ENCODE results near the gene SMAD2.
"Not testable (repeated sequence)": the region's sequence is repeated elsewhere in the genome, so short reads cannot be mapped to it uniquely, and the experiment has no call there.

SMAD2 gene

GRCh38 chr18:47964053-47964452 lies 33.6 kb upstream of the SMAD2 start:
- TF ChIP-seq CTCF (IDR thresholded peaks at IDR 0.05; ENCODE audit: insufficient read depth, low read length, poor library complexity, severe bottlenecking), result no peak
- Histone ChIP-seq H3K4me3 (replicated peaks; ENCODE audit: low read depth, low read length) (no peak overlapping the region), H3K27me3 (replicated peaks; ENCODE audit: control insufficient read depth, insufficient read depth, low read length) (no peaks in the 10 kb centered on the region), H3K36me3 (ENCODE audit: control insufficient read depth, insufficient read depth, low read length) (no peaks in the 10 kb centered on the region)
- DNase-seq (ENCODE audit: extremely low read depth, insufficient read length), result no peak

- H3K4me3 ChIP-seq (replicated peaks; ENCODE audit: low read depth, low read length); H3K27me3 ChIP-seq (replicated peaks; ENCODE audit: control insufficient read depth, insufficient read depth, low read length); H3K36me3 ChIP-seq (ENCODE audit: control insufficient read depth, insufficient read depth, low read length); DNase-seq (ENCODE audit: extremely low read depth, insufficient read length): not testable (repeated sequence)
These were observed 30.5 kb upstream of the SMAD2 start for GRCh38 chr18:47961003-47961402.

- no peaks in the 10 kb centered on the region for H3K36me3 ChIP-seq (ENCODE audit: control insufficient read depth, insufficient read depth, low read length)
- H3K27me3 ChIP-seq (replicated peaks; ENCODE audit: control insufficient read depth, insufficient read depth, low read length), result no peaks in the 10 kb centered on the region; the same call in 1 of the 2 replicates
- no peak for TF ChIP-seq CTCF (IDR thresholded peaks at IDR 0.05; ENCODE audit: insufficient read depth, low read length, poor library complexity, severe bottlenecking)
- no peak overlapping the region for H3K4me3 ChIP-seq (replicated peaks; ENCODE audit: low read depth, low read length)
- no peak for DNase-seq (ENCODE audit: extremely low read depth, insufficient read length)
These were observed 23.0 kb upstream of the SMAD2 start for GRCh38 chr18:47953471-47953931.

- H3K27me3 ChIP-seq (replicated peaks; ENCODE audit: control insufficient read depth, insufficient read depth, low read length), result no peaks in the 10 kb centered on the region
- DNase-seq (ENCODE audit: extremely low read depth, insufficient read length), result no peak
- no peak for TF ChIP-seq CTCF (IDR thresholded peaks at IDR 0.05; ENCODE audit: insufficient read depth, low read length, poor library complexity, severe bottlenecking)
- no peaks in the 10 kb centered on the region for H3K36me3 ChIP-seq (ENCODE audit: control insufficient read depth, insufficient read depth, low read length)
- no peak overlapping the region for H3K4me3 ChIP-seq (replicated peaks; ENCODE audit: low read depth, low read length)
These were observed 20.1 kb upstream of the SMAD2 start for GRCh38 chr18:47950511-47950910.

- H3K27me3 ChIP-seq (replicated peaks; ENCODE audit: control insufficient read depth, insufficient read depth, low read length), result no peaks in the 10 kb centered on the region
- no peak overlapping the region for H3K4me3 ChIP-seq (replicated peaks; ENCODE audit: low read depth, low read length)
- no peaks in the 10 kb centered on the region for H3K36me3 ChIP-seq (ENCODE audit: control insufficient read depth, insufficient read depth, low read length)
- DNase-seq (ENCODE audit: extremely low read depth, insufficient read length), result no peak
- no peak for TF ChIP-seq CTCF (IDR thresholded peaks at IDR 0.05; ENCODE audit: insufficient read depth, low read length, poor library complexity, severe bottlenecking)
These were observed 18.7 kb upstream of the SMAD2 start for GRCh38 chr18:47949202-47949601.

- no peak for DNase-seq (ENCODE audit: extremely low read depth, insufficient read length)
- Histone ChIP-seq H3K4me3 (replicated peaks; ENCODE audit: low read depth, low read length) (no peak overlapping the region), H3K27me3 (replicated peaks; ENCODE audit: control insufficient read depth, insufficient read depth, low read length) (no peaks in the 10 kb centered on the region), H3K36me3 (ENCODE audit: control insufficient read depth, insufficient read depth, low read length) (no peaks in the 10 kb centered on the region)
- no peak for TF ChIP-seq CTCF (IDR thresholded peaks at IDR 0.05; ENCODE audit: insufficient read depth, low read length, poor library complexity, severe bottlenecking)
These were observed 16.4 kb upstream of the SMAD2 start for GRCh38 chr18:47946889-47947288.

Data from GM06990 (cell line).